LNCAP (cell line): ENCODE measurements around the gene IFI27.
A peak's percentile ranks its signal among the peaks of the same experiment; 100 is the strongest.

Source experiments
- TF ChIP-seq, protein P1 (sequence below): fragments of 450-650 bp; IDR thresholded peaks from 2 replicates; pipeline ENCODE4 v1.5.1; 2017; ENCODE audit warnings: mild to moderate bottlenecking

IFI27 gene

DNA sequence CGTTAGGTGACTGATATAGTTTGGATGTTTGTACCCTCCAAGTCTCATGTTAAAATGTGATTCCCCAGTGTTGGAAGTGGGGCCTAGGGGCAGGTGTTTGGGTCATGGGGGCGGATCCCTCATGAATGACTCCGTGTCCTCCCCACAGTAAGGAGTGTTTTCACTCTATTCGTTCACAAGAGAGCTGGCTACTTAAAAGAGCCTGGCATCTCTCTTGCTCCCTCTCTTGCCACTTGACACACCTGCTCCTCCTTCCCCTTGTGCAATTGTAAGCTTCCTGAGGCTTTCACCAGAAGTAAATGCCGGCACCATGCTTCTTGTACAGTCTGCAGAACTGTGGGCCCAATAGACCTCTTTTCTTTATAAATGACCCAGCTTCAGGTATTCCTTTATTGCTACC, 16.3 kb downstream of the IFI27 start:
- TF ChIP-seq, protein P1, sequence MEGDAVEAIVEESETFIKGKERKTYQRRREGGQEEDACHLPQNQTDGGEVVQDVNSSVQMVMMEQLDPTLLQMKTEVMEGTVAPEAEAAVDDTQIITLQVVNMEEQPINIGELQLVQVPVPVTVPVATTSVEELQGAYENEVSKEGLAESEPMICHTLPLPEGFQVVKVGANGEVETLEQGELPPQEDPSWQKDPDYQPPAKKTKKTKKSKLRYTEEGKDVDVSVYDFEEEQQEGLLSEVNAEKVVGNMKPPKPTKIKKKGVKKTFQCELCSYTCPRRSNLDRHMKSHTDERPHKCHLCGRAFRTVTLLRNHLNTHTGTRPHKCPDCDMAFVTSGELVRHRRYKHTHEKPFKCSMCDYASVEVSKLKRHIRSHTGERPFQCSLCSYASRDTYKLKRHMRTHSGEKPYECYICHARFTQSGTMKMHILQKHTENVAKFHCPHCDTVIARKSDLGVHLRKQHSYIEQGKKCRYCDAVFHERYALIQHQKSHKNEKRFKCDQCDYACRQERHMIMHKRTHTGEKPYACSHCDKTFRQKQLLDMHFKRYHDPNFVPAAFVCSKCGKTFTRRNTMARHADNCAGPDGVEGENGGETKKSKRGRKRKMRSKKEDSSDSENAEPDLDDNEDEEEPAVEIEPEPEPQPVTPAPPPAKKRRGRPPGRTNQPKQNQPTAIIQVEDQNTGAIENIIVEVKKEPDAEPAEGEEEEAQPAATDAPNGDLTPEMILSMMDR: no peak

DNA sequence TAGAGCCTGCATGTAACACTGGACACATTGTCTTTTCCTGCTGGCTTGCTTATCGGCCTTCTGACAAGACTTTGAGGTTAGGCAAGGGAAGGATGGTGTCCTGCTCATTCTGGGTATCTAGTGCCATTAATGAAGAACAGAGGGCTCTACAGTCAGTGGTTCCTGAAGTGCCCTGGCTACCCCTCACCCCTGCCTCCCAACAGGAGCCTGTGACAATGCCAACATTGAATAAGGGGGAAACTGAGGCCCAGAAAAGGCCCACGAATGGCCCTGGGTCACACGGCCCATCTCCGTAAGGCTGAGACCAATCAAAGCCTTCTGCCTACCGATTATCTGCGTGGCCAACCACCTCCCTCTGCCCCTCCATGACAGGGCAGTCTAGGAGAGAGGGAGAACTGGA, 16.8 kb downstream of the IFI27 start:
- TF ChIP-seq, protein P1: no peak

GRCh38 chr14:94128216-94128839, 17.8 kb downstream of the IFI27 start:
- TF ChIP-seq, protein P1: no peak

DNA sequence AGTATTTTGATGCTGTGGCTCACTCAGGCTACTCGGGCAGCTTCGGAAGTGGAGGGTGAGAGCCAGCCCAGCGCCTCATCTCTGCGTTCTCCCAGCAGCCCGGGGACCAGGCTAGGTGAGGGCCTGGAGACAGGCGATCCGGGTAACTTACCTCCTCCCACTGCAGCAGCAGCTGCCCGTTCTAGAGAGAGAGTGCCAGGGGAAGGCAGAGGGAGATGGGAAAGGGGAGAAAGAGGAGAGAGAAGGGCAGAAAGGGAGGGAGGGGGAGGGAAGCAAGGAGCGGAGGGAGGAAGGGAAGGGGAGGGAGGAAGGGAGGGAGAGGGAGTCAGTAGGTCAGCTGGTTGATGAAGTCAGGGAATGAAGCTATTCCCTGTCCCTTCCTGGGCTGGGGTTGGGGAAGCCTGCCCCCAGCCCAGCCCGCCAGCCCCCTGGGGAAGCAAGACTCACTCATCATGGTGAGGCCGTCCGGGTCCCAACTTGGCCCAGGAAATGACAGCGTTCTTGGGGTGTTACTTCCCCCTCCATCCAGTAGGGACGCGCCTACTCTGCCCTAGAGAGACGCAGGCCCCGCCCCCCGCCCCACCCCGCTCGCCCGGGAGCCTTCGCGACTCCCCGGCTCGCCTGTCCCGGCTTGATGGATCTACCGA, 18.7 kb downstream of the IFI27 start, which contains the start of gene IFI27L2:
TSS of gene IFI27L2 (minus strand) at position 494 of the 647 bp plus-strand sequence. CDS start at position 454, 40 bp downstream.
- TF ChIP-seq, protein P1: 0 out of 2 replicates have a peak, but pooled peaks have one; percentile 12

GRCh38 chr14:94129758-94130414, 19.4 kb downstream of the IFI27 start:
- TF ChIP-seq, protein P1: no peak

DNA sequence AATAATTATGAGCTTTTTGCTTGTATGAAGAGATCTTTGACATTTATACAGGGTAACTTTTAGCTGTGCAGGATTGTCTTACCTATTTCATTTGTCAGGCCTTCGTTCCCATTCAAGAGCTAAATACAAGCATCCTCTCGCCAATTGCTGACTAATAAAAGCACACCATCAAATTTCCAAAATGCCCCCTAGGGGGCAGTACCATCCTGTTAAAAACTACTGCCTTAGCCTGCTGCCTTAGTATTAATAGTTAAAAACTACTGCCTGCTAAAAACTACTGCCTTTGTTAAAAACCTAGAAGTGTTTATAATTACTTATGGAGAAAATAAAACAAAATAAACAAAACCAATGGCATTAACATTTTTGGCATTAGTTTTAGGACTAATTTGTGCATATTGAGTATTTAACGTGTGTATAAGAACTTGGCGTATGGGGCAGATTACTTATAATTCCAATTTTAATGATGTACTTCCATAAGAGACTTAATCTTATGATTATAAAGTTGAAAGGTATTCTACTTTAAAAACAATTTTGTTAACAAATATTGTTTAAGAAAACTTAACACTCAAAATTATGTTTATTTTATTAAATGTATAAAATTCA, 21.9 kb downstream of the IFI27 start:
- TF ChIP-seq, protein P1: peak; percentile 82

DNA sequence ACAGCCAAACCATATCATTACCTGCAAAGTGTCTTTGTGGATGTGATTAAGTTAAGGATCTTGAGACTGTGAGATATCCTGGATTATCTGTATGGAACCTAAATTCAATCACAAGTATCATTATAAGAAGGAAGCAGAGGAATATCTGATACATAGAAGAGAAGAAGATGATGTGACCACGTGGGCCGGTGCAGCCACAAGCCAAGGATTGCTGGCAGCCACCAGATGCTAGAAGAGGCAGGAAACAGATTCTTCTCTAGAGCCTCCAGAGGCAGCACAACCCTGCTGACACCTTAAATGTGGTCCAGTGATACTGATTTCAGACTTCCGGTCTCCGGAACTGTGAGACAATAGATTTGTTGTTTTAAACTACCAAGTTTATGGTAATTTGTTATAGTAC, 24.9 kb downstream of the IFI27 start:
- TF ChIP-seq, protein P1: no peak
